Measurements from ENCODE around the gene PABPN1.
"Not testable (repeated sequence)": the region's sequence is repeated elsewhere in the genome, so short reads cannot be mapped to it uniquely, and the experiment has no call there.

The PABPN1 gene

GRCh38 chr14:23320584-23321571 lies at the start of gene PABPN1:
Gene PABPN1, plus strand, starts transcription at chr14:23321457. Its CDS starts 13 bp downstream, at chr14:23321470.
- DNase-seq, result peak; percentile 95

- DNase-seq, result no peak
Observed at GRCh38 chr14:23275412-23275811, 45.8 kb upstream of the PABPN1 start.

GRCh38 chr14:23277189-23277588 lies 44.1 kb upstream of the PABPN1 start:
- no peak for DNase-seq

- not testable (repeated sequence) for DNase-seq
Observed at GRCh38 chr14:23277928-23278327, 43.3 kb upstream of the PABPN1 start.

GRCh38 chr14:23281247-23281646 lies 40.0 kb upstream of the PABPN1 start:
- DNase-seq, result no peak

- DNase-seq, result no peak
Observed at GRCh38 chr14:23284654-23285529, 36.4 kb upstream of the PABPN1 start.

- no peak for DNase-seq
Observed at GRCh38 chr14:23285530-23286019, 35.7 kb upstream of the PABPN1 start.

GRCh38 chr14:23286020-23286901 lies 35.0 kb upstream of the PABPN1 start, which contains the start of gene HOMEZ:
Gene HOMEZ, minus strand, starts transcription at chr14:23286132. Its CDS starts 180 bp downstream, at chr14:23285952.
- peak; percentile 97 for DNase-seq

- DNase-seq, result no peak
Observed at GRCh38 chr14:23286902-23287479, 34.3 kb upstream of the PABPN1 start.

GRCh38 chr14:23294734-23295561 lies 26.3 kb upstream of the PABPN1 start:
- DNase-seq, result peak; percentile 52

GRCh38 chr14:23296012-23296777 lies 25.1 kb upstream of the PABPN1 start:
- DNase-seq, result no peak

- DNase-seq, result no peak
Observed at GRCh38 chr14:23297096-23297495, 24.2 kb upstream of the PABPN1 start.

- no peak for DNase-seq
Observed at GRCh38 chr14:23297611-23298277, 23.5 kb upstream of the PABPN1 start.

GRCh38 chr14:23299211-23299957 lies 21.9 kb upstream of the PABPN1 start:
- no peak for DNase-seq

- no peak for DNase-seq
Observed at GRCh38 chr14:23299986-23300686, 21.1 kb upstream of the PABPN1 start.

- DNase-seq, result peak; percentile 5
Observed at GRCh38 chr14:23300687-23301223, 20.5 kb upstream of the PABPN1 start.

- DNase-seq, result peak; percentile 95
Observed at GRCh38 chr14:23301288-23301968, 19.8 kb upstream of the PABPN1 start.
